DOHH2 (cell line): ENCODE data around the gene LARGE1.

Experiments
- H3F3A ChIP-seq: fragments of 200-600 bp; sonication (generic), shearing (Covaris generic); 2 replicates; pipeline ENCODE4 v1.6.0; 2016; ENCODE audit warnings: antibody characterized with exemption, mild to moderate bottlenecking; ENCODE audit not compliant: control insufficient read depth, insufficient read depth
- H3K27ac ChIP-seq: fragments of 200-600 bp; sonication (generic); 2 replicates; pipeline ENCODE4 v1.5.1; 2014; ENCODE audit warnings: low read depth, mild to moderate bottlenecking, low read length, moderate library complexity
- H3K27me3 ChIP-seq: fragments of 200-600 bp; sonication (generic); 2 replicates; pipeline ENCODE4 v1.6.1; 2014; ENCODE audit warnings: mild to moderate bottlenecking, low read length, mixed read lengths; ENCODE audit not compliant: control insufficient read depth
- H3K36me3 ChIP-seq: fragments of 200-600 bp; sonication (generic); 2 replicates; pipeline ENCODE4 v1.6.1; 2014; ENCODE audit warnings: mild to moderate bottlenecking, low read length, moderate library complexity, mixed read lengths; ENCODE audit not compliant: control insufficient read depth
- H3K4me1 ChIP-seq: fragments of 200-600 bp; sonication (generic); 2 replicates; pipeline ENCODE4 v1.6.1; 2014; ENCODE audit warnings: mild to moderate bottlenecking, low read length, mixed read lengths; ENCODE audit not compliant: control insufficient read depth
- H3K4me2 ChIP-seq: fragments of 200-600 bp; sonication (generic); 2 replicates; pipeline ENCODE4 v1.6.0; 2014; ENCODE audit warnings: mild to moderate bottlenecking, low read length, moderate library complexity
- H3K4me3 ChIP-seq: fragments of 200-600 bp; sonication (generic); 2 replicates; pipeline ENCODE4 v1.5.1; 2014; ENCODE audit warnings: mild to moderate bottlenecking, low read length, mixed read lengths
- H3K79me2 ChIP-seq: fragments of 200-600 bp; sonication (generic); 2 replicates; pipeline ENCODE4 v1.6.1; 2014; ENCODE audit warnings: mild to moderate bottlenecking, low read length, mixed read lengths; ENCODE audit not compliant: control insufficient read depth
- H3K9me2 ChIP-seq: fragments of 200-600 bp; sonication (generic); replicated peaks from 2 replicates; pipeline ENCODE4 v1.6.1; 2014; ENCODE audit warnings: mild to moderate bottlenecking, low read length, mixed read lengths; ENCODE audit not compliant: control insufficient read depth
- H3K9me3 ChIP-seq: fragments of 200-600 bp; sonication (generic); 2 replicates; pipeline ENCODE4 v1.6.1; 2014; ENCODE audit warnings: antibody characterized with exemption, low read length, mixed read lengths; ENCODE audit not compliant: control insufficient read depth, insufficient read depth
- H4K20me1 ChIP-seq: fragments of 200-600 bp; sonication (generic); 2 replicates; pipeline ENCODE4 v1.6.0; 2014; ENCODE audit warnings: low read depth, mild to moderate bottlenecking, antibody characterized with exemption, low read length, moderate library complexity; ENCODE audit not compliant: control insufficient read depth, insufficient read depth
- CTCF ChIP-seq: fragments of 200-600 bp; sonication (generic); IDR thresholded peaks from one replicate; pipeline ENCODE4 v1.5.1; 2014; ENCODE audit warnings: antibody characterized with exemption, mild to moderate bottlenecking, low read depth, low read length; ENCODE audit not compliant: poor library complexity, severe bottlenecking
- EZH2phosphoT487 ChIP-seq: fragments of 200-600 bp; sonication (generic); IDR thresholded peaks from 2 replicates; pipeline ENCODE4 v1.6.1; 2017; ENCODE audit warnings: borderline replicate concordance, mild to moderate bottlenecking, antibody characterized with exemption, low read length, moderate library complexity, mixed read lengths

LARGE1 gene

GRCh38 chr22:33639588-33640254 lies 280.6 kb downstream of the LARGE1 start:
- no peak overlapping the region for H3K27ac ChIP-seq
- H3K36me3 ChIP-seq: no peaks in the 10 kb centered on the region
- no peak overlapping the region for H3K4me2 ChIP-seq
- H3F3A ChIP-seq: no peaks in the 10 kb centered on the region
- H3K27me3 ChIP-seq: no peaks in the 10 kb centered on the region
- H3K9me2 ChIP-seq: no peaks in the 10 kb centered on the region
- H3K79me2 ChIP-seq: no peaks in the 10 kb centered on the region
- H3K4me3 ChIP-seq: no peak overlapping the region
- TF ChIP-seq EZH2phosphoT487 (no peak), CTCF (no peak)
- H4K20me1 ChIP-seq: no peaks in the 10 kb centered on the region
- H3K4me1 ChIP-seq: no peaks in the 10 kb centered on the region
- H3K9me3 ChIP-seq: no peaks in the 10 kb centered on the region

DNA sequence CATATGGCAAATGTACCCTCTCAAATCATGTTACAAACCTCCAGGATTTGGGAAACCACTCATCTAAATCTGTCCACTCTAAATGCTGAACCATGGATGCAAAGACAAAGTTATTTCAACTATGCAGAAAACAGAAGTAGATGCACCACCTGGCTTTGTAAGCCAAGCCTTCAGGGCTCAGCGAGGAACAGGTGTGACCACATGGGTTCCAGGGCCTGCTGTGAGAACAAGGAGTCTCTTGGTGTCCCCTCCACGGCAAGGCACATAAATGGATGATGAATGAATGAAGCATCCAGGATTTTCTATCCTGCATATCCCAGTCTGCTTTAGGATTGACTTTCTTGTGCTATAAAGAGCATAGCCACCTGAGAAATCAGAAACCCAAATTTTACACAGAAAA lies 284.5 kb downstream of the LARGE1 start:
- Histone ChIP-seq H3F3A (no peaks in the 10 kb centered on the region), H3K36me3 (no peaks in the 10 kb centered on the region), H3K9me2 (no peaks in the 10 kb centered on the region), H3K4me1 (no peaks in the 10 kb centered on the region), H3K4me3 (no peak overlapping the region), H3K79me2 (no peaks in the 10 kb centered on the region), H4K20me1 (no peaks in the 10 kb centered on the region), H3K4me2 (no peak overlapping the region), H3K9me3 (no peaks in the 10 kb centered on the region), H3K27ac (no peak overlapping the region), H3K27me3 (no peaks in the 10 kb centered on the region)
- TF ChIP-seq CTCF: no peak
- no peak for TF ChIP-seq EZH2phosphoT487

GRCh38 chr22:33631777-33632176 lies 288.5 kb downstream of the LARGE1 start:
- Histone ChIP-seq H3K27ac (no peak overlapping the region), H3F3A (no peaks in the 10 kb centered on the region), H4K20me1 (no peaks in the 10 kb centered on the region), H3K4me3 (no peak overlapping the region), H3K4me2 (no peak overlapping the region), H3K27me3 (no peaks in the 10 kb centered on the region), H3K9me2 (no peaks in the 10 kb centered on the region), H3K4me1 (no peaks in the 10 kb centered on the region), H3K9me3 (no peaks in the 10 kb centered on the region), H3K36me3 (no peaks in the 10 kb centered on the region), H3K79me2 (no peaks in the 10 kb centered on the region)
- TF ChIP-seq CTCF (no peak), EZH2phosphoT487 (no peak)
